DMS153 treated with DMSO at 0.1 percent for 48 hours (cell line): Measurements from ENCODE around the gene HMGN1.
"Not testable (repeated sequence)": the region's sequence is repeated elsewhere in the genome, so short reads cannot be mapped to it uniquely, and the experiment has no call there.

Source experiments
- DNase-seq: peaks from one replicate; lab custom pipeline; 2025; ENCODE audit not compliant: unreplicated experiment; lab: John Stamatoyannopoulos, UW

HMGN1 gene

DNA sequence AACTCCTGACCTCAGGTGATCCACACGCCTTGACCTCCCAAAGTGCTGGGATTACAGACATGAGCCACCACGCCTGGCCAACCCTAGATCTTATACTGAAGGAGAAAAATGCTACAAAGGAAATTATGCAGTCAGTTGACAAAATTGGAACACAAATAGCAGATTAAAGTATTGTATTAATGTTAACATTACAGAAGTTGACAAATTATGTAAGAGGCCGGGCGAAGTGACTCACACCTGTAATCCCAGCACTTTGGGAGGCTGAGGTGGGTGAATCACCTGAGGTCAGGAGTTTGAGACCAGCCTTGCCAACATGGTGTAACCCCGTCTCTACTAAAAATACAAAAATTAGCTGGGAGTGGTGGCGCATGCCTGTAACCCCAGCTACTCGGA is 21.0 kb upstream of the HMGN1 start:
- not testable (repeated sequence) for DNase-seq

DNA sequence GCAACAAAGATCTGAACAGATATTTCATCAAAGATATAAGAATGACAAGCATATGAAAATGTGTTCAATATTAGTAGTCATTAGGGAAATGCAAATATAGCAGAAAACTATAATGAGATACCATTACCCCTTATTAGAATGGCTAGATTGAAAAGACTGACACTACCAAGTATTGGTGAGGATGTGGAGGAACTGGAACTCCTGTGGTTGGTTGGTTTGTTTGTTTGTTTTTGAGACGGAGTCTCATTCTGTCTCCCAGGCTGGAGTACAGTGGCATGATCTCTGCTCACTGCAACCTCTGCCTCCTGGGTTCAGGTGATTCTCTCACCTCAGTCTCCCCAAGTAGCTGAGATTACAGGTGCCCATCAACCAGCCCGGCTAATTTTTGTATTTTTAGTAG is 18.9 kb upstream of the HMGN1 start:
- no peak for DNase-seq

DNA sequence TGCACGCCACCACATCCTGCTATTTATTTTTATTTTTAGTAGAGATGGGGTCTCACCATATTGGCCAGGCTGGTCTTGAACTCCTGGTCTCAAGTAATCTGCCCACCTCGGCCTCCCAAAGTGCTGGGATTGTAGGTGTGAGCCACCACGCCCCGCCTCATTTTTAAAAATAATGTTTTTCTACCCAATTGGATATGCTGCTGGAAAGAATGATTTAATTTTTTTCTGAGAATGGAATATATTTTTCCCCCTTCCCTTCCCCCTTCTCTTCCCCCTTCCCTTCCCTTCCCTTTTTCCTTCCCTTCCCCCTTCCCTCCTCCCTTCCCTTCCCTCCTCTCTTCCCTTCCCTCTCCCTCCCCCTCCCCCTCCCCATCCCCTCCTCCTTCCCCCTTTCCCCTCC is 17.7 kb upstream of the HMGN1 start:
- DNase-seq: no peak

DNA sequence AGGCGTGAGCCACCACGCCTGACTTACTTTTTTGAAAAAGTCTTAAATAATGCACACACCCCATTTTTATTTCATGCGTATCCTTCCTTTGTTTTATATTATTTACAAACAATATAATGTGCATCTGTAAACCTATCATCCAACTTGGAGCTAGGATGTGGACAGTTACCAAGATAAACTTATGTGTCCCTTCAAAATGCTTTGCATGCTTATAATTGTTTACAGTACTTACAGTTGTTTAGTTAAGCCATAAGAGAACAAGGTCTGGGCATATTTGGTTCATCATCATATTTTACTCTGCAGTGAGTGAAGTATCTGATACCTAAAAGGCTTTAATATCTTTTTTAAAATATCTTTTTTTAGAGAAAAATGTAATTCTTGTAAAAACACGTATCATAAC is 16.1 kb upstream of the HMGN1 start:
- no peak for DNase-seq

DNA sequence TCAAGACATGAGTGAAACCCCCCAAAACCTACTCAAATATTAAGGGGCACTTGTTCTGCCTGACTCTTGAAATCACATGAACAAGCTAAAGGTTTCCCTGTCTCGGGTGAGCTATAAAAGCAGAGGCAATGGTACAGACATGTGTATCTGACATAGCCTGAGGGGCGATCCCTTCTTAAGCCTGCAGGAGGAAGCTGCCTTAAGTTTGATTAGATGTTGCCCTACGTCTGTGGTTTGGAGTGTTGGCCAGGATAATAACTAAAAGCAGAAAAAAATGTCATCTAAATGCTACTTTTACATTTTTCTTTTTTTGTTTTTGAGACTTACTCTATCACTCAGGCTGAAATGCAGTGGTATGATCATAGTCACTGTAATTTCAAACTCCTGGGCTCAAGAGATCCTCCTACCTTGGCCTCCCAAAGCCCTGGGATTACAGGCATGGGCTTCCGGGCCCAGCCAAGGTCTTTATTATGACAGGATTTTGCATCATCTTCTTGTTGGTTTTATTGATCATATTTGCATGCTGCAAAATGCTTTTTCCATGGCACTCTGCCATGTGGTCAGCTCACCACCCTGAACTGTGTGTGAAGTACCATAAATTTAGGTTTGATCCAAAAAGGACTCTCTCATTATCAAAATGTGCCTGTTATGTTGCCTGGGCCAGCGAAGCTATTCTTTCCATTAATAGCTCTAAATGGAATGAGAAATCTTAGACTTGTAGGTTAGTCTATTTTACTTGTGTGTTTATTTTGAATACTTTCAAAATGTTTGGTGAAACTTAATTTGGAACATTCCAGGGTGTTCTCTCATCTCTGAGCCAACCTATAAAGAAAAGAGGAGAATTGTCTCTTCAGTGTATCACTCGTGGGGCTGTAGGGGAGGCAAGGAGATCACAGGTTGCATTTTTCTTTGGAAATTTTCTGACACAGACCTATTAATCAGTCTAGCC is 15.0 kb upstream of the HMGN1 start:
- no peak for DNase-seq

DNA sequence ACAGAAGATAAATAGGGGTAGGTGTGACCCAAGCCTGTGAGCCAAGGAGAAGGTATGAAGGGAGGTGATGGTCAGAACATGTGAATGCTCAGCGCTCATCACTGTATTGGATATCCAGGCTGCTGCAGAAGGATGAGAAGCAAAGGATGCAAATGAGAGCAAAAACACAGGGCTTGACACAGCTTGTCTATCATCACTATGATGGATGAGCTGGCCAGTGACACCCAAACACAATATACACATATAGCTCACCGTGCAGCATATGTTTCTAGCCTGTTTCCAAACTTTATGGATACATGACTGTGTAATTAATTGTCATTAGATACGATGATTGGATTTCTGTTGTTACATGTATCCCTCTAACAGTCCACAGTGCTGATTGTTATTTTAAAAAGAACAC is 13.8 kb upstream of the HMGN1 start:
- no peak for DNase-seq

DNA sequence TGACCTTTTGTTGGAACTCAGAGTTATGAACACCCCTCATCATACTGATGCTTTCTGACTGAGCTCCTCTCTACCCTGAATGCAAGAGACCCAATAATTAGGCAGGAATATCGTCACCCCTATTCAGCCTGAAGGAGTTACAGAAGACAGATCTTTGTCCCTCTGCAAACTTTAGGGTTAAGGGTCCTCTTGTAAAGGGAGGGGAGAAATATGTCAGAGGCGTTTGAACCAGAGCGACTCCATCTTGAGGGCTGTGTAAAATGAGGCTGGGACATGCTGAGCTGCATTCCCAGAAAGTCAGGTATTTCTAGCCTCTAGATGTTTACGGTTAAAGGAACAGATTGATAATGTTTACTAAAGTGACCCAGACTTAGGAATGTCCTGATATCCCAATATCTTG is 10.5 kb upstream of the HMGN1 start:
- no peak for DNase-seq

DNA sequence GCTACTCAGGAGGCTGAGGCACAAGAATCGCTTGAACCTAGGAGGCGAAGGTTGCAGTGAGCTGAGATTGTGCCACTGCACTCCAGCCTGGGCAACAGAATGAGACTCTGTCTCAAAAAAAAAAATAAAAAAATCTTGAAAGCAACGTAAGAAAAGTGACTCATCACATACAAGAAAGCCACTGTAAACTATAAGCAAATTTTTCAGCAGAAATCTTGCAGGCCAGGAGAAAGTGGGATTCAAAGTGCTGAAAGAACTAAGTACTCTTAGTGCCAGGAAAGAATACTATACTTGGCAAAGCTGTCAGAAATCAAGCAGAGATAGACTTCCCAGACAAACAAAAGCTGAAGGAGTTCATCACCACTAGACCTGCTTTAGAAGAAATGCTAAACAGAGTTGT is 4.4 kb upstream of the HMGN1 start:
- no peak for DNase-seq

DNA sequence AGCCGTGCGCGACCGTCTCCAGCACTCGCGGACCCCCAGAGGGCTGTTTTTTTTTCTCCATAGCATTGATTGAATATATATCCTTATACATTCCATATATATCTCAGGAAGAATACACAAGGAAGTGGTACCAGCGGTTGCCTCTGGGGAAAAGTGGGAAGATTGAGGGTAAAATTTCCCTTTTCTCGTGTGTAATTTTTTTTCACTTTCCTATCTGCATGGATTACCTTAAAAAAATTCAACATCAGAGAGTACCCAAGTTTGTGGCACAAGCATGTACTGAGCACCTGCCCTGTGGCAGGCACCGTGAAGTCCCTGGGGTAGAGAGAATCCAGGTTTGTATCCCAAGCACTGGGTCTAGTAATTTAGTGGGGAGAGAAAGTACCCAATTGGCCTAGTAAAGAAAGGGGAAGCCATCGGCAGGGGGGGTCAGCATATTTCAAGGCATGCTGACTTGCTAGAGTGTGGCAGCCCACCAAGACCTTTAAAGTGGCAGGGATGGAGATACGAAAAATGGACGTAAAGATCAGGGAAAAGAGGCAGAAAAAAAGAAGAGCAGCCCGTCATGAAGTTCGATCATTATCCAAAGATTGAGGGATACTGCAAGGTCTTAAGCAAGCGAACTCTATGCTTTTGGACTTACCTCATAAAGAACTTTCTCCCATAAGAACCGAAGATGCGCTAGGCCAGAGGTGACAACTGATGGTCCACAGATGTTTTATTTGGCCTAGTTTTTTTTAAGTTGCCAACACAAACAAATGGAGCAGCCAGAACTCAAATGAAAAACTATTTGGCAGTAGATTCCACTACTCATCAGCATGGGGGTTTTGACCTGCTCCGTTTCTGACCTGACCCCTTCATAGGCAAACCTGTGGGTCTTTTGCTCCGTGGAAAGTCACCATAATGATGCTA is 1.5 kb upstream of the HMGN1 start:
- DNase-seq: no peak

DNA sequence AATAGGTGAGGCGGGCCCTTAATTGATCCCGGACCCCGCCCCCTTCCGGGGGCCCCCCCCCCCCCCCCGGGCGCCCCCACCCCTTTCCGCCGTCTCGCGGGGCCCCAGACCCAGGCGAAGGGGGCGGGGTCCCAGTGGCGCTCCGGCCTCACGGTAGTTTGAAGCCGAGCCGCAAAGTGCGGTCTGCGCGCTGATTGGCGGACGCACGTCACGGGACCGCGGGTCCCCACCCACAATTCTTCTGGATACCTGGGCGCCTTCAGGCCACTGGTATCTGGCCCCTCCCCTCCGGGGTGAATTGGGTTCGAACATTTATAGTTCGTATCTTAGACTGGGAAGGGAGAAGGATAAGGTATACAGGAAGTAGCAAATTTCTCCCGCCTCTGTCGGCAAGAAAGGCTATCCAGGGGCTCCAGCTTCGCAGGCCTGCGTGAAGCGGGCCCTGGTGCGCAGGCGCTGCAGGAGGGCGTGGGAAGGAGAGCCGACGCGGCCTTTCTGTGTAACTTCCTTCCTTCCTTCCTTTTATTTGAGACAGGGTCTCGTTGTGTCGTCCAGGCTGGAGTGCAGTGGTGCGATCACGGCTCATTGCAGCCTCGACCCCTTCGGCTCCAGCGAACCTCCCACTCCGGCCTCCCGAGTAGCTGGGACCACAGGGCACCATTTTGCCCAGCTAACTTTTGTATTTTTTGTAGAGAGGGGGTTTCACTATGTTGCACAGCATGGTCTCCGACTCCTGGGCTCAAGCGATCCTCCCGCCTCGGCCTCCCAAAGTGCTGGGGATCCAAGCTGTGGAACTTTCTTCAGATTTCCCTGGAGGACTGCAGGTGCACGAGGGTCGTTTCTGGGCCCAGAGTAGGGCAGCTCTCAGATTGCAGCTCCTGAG is 564 bp upstream of the HMGN1 start:
- peak; percentile 95 for DNase-seq

DNA sequence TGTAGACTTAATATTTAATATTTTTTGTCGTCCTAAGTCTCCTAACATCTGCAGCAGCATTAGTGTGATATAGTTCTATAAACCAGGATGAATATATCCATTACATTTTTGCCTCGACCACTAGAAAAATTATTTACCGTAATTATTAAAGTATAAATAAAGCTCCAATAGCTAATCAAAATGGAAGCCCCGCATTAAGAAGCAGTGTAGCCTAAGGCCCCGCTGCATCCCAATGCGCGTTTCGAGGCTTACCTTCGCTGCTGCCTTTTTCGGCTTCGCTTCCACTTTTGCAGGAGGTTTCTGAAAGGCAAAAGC is 891 bp downstream of the HMGN1 start:
- DNase-seq: no peak

DNA sequence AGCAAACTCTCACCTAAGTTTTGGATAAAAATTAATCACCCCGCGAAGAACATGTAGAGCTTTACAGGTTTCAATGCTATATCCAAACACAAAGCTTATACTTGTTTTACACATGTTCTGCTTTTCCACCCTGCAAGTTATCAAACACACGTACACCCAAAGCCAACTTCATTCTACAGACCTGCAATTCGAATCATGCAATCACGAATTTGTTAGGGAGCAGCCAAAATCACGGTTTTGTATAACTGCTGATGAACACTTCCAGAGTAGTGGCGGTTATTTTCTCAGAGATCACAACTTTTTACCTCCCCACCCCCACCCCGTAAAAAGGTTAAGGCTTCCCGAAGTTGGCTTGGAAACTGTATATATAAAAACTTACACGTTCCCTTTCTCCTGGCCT is 1.4 kb downstream of the HMGN1 start:
- DNase-seq: no peak

DNA sequence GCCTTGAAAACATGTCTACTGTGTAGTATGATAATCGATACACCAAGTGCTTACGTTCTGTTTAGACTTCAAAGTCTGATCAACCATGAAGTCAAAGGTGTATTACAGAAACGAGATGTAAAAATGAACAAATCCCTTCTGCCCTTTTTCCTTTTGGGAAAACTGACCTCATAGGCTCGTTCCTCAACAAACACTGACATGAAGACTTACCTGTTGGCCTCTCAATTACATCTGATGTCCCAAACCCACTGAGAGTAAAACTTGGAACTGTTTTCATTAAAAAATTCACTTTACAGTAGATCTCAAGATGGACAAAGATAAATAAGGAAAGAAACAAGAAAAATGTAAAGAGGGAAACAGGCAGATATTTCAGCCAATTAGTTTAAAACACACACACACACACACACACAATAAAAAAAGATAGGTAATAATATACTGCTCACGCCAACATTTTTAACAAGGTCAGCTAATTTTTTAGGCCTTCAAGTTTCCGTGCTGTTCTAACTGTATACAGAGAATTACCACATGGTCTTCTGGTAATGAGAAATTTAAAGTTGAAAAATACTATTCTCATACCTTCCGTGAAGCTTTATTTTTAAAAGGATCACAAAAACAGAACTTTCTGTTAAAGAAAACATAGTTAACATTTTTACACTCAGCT is 2.1 kb downstream of the HMGN1 start:
- DNase-seq: no peak

DNA sequence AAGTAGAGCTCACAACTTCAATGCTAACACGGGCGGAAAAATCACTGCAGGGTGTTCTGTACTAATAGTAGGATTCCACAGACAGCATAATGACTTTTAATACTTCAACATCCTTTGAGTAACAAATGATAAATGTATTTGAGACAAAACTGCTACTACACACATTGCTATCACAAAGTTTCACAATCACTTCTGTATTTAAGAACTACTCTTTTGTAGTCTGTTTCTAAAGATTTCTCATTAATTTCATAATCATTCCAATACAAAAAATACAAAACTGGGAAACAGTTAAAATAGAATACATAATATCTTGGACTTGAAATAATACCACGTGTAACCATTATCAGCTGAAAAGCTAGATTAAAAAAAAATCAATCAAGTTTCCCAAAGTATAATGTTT is 2.7 kb downstream of the HMGN1 start:
- DNase-seq: no peak

DNA sequence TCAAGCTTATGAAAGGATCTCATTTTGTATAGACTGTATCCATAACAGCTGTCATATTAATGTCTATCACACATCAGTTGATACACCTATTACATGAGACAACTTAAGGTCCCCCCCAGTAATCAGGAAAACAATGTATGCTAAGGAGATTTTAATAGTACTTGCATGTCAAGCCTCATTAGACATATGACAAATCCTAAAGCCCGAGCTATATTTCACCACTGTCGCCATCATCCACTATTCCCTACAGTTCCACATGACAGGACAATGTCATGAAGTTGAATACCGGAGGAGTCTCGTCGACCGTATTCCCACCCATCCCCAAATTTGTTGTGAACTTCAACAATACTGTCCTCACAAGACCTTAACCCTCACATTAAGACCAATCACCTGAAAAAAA is 3.4 kb downstream of the HMGN1 start:
- no peak for DNase-seq

DNA sequence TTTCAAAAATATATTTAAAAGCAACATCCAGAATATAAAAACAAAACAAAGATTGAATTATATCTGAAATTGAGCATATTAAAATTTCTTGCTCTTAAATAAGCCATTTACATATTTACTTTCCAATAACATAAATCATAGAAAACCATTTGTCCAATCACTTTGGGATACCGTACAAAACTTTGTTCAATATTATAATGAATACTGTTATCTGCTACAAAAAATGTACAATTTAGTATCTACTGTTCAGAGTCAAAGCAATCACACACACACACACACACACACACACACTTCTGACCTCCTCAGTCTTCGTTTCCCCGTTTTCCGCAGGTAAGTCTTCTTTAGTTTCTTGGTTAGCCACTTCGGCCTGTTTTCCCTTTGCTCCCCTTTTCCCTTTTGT is 4.0 kb downstream of the HMGN1 start:
- no peak for DNase-seq

DNA sequence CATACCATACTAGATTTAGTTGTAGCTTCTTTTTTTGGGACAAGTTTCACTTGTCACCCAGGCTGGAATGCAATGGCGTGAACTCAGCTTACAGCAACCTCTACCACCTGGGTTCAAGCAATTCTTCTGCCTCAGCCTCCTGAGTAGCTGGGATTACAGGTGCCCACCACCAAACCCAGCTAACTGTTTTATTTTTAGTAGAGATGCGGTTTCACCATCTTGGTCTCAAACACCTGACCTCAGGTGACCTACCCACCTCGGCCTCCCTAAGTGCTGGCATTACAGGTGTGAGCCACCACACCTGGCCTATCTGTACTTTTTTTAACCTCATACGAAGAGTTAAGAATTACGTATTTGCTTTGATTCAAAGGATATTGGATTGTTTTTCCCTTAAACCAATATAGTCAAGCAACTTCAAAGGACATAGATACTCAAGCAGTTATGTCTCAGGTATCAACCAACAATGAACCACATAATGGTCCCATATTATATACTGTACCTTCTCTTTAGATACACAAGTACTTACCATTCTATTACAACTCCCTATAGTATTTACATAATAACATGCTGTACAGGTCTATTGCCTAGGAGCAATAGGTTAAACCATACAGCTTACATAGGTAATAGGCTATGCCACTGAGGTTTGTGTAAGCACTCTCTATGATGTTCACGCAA is 7.5 kb downstream of the HMGN1 start:
- DNase-seq: no peak

DNA sequence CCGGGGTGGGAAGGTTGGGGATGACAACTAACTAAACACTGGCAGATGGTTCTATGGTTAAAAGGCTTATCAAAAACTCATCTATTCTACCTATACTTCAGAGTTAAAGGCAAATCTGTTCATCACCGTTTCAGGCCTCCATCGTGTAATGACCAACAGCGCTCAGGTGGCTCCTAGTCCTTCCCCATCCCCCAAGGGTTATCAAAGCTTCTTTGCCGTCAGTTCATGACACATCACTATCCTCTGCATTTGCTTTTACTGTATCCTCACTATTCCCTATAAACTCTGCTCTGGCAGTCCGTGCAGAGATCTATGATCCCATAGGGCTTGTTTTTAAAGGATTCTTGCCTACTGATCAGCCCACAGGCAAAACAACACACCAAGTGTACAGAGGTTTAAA is 8.2 kb downstream of the HMGN1 start:
- no peak for DNase-seq

DNA sequence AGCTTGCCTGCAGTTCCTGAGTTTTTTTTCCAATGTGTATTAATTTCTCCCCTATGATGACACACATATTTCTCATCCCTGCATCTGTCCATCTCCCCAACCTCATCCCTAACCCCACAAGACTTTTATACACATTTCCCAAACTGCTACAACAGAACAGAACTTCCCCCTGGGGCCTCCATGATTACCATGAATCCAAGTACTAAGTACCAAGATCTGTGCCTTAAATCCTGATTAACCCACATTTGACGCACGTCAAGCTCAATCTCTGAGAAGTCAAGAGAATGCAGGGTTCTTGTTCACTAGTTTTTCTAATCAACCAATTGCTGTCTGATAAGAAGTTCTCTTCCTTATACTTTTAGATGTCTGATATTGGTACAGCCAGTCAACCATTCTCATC is 9.7 kb downstream of the HMGN1 start:
- DNase-seq: no peak

DNA sequence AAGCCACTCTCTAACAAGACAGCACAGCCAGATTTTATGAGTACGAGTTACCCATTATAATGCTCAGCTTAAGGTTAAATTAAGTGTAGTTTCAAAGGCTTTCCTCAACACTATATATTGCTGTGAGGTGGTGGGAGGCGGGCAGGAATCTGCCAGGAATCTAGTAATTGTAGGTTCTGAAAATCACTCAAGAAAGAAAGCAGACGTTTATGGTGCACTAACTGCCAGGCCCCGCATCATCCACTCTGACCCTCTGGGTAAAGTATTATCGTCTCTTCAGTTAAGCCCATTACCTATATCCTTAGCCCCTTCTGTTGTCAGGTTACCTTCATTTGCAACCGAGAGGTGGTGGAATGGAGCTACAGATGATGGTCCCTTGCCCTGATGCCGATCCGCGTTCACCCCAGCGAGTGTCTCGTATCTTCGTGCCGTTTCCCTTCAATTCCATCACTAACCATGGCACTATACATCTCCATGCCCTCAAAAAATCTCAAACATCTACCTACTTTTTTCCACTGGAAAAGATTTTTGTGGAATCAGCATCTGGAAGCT is 12.4 kb downstream of the HMGN1 start:
- no peak for DNase-seq
